H9 (cell line): ENCODE measurements around the gene PSPC1. TPM values are rescaled to one million over a fixed set of nuclear protein-coding genes. Genes with fewer than 3 reads are reported as not detected.

Experiments used
- DNase-seq: peaks from one replicate; pipeline ENCODE4 v3.0.0-alpha.2; 2017
- H2AFZ ChIP-seq: one replicate; pipeline ENCODE4 v1.6.1; 2013; ENCODE audit warnings: mild to moderate bottlenecking, low read length, control low read depth, moderate library complexity
- H2AK5ac ChIP-seq: 2 replicates; pipeline ENCODE4 v1.6.1; 2013; ENCODE audit warnings: low read length, control low read depth, mixed read lengths; ENCODE audit not compliant: insufficient read length
- H2BK120ac ChIP-seq: one replicate; pipeline ENCODE4 v1.6.1; 2013; ENCODE audit warnings: low read depth, mild to moderate bottlenecking, low read length, control low read depth, inconsistent platforms; ENCODE audit not compliant: poor library complexity, severe bottlenecking
- H2BK12ac ChIP-seq: 2 replicates; pipeline ENCODE4 v1.6.1; 2013; ENCODE audit warnings: low read length, control low read depth, mixed read lengths, low read depth; ENCODE audit not compliant: insufficient read length
- H2BK15ac ChIP-seq: 2 replicates; pipeline ENCODE4 v1.6.1; 2013; ENCODE audit warnings: low read depth, low read length, control low read depth
- H2BK20ac ChIP-seq: one replicate; pipeline ENCODE4 v1.6.1; 2013; ENCODE audit warnings: low read depth, mild to moderate bottlenecking, low read length, control low read depth, inconsistent platforms; ENCODE audit not compliant: poor library complexity, severe bottlenecking
- H2BK5ac ChIP-seq: 2 replicates; pipeline ENCODE4 v1.6.1; 2013; ENCODE audit warnings: low read length, control low read depth, mixed read lengths; ENCODE audit not compliant: insufficient read length
- H3K14ac ChIP-seq: 2 replicates; pipeline ENCODE4 v1.6.1; 2013; ENCODE audit warnings: low read length, control low read depth; ENCODE audit not compliant: insufficient read depth
- H3K18ac ChIP-seq: 2 replicates; pipeline ENCODE4 v1.6.1; 2013; ENCODE audit warnings: low read depth, mild to moderate bottlenecking, mixed read lengths, low read length, control low read depth; ENCODE audit not compliant: insufficient read length
- H3K23ac ChIP-seq: 2 replicates; pipeline ENCODE4 v1.6.1; 2013; ENCODE audit warnings: low read length, control low read depth, mixed read lengths, low read depth; ENCODE audit not compliant: insufficient read length
- H3K23me2 ChIP-seq: 2 replicates; pipeline ENCODE4 v1.6.1; 2013; ENCODE audit warnings: low read depth, mild to moderate bottlenecking, mixed read lengths, low read length, control low read depth; ENCODE audit not compliant: insufficient read length, poor library complexity, severe bottlenecking
- H3K27ac ChIP-seq: 2 replicates; pipeline ENCODE4 v1.5.1; 2013; ENCODE audit warnings: low read length, control low read depth, mixed read lengths, low read depth; ENCODE audit not compliant: insufficient read length
- H3K27me3 ChIP-seq: 2 replicates; pipeline ENCODE4 v1.6.1; 2013; ENCODE audit warnings: low read length, control low read depth, inconsistent platforms; ENCODE audit not compliant: insufficient read depth
- H3K4ac ChIP-seq: 2 replicates; pipeline ENCODE4 v1.6.1; 2013; ENCODE audit warnings: low read depth, mild to moderate bottlenecking, control low read depth, inconsistent platforms, low read length, moderate library complexity
- H3K4me1 ChIP-seq: 2 replicates; pipeline ENCODE4 v1.6.1; 2013; ENCODE audit warnings: low read length, control low read depth, inconsistent platforms; ENCODE audit not compliant: insufficient read depth
- H3K4me2 ChIP-seq: 2 replicates; pipeline ENCODE4 v1.6.1; 2013; ENCODE audit warnings: low read length, control low read depth, mixed read lengths; ENCODE audit not compliant: insufficient read length, insufficient read depth
- H3K56ac ChIP-seq: 2 replicates; pipeline ENCODE4 v1.6.1; 2013; ENCODE audit warnings: low read depth, mild to moderate bottlenecking, mixed read lengths, low read length, control low read depth; ENCODE audit not compliant: insufficient read length
- H3K79me1 ChIP-seq: 2 replicates; pipeline ENCODE4 v1.6.1; 2013; ENCODE audit warnings: low read depth, mild to moderate bottlenecking, moderate library complexity, low read length, control low read depth, inconsistent platforms; ENCODE audit not compliant: insufficient read depth, poor library complexity, severe bottlenecking
- H3K79me2 ChIP-seq: 2 replicates; pipeline ENCODE4 v1.6.1; 2013; ENCODE audit warnings: low read length, control low read depth, inconsistent platforms; ENCODE audit not compliant: insufficient read depth
- H3K9ac ChIP-seq: 2 replicates; pipeline ENCODE4 v1.6.1; 2013; ENCODE audit warnings: low read length, control low read depth, mixed read lengths; ENCODE audit not compliant: insufficient read length; ENCODE audit errors: extremely low read depth
- H3K9me3 ChIP-seq: one replicate; pipeline ENCODE4 v1.6.1; 2013; ENCODE audit warnings: low read depth, low read length, inconsistent platforms; ENCODE audit not compliant: control insufficient read depth
- H3T11ph ChIP-seq: one replicate; pipeline ENCODE4 v1.6.1; 2013; ENCODE audit warnings: mild to moderate bottlenecking, low read length, control low read depth, inconsistent platforms
- H4K20me1 ChIP-seq: one replicate; pipeline ENCODE4 v1.6.1; 2013; ENCODE audit not compliant: control insufficient read depth, insufficient read length, insufficient read depth
- H4K5ac ChIP-seq: 2 replicates; pipeline ENCODE4 v1.6.1; 2013; ENCODE audit warnings: low read depth, mild to moderate bottlenecking, mixed read lengths, low read length, control low read depth; ENCODE audit not compliant: insufficient read length
- H4K8ac ChIP-seq: replicated peaks from 2 replicates; pipeline ENCODE4 v1.6.1; 2013; ENCODE audit warnings: low read length, control low read depth, mixed read lengths, low read depth; ENCODE audit not compliant: insufficient read length
- H4K91ac ChIP-seq: 2 replicates; pipeline ENCODE4 v1.6.1; 2013; ENCODE audit warnings: low read depth, mild to moderate bottlenecking, moderate library complexity, mixed read lengths, low read length, control low read depth; ENCODE audit not compliant: insufficient read length
- H3K27ac Mint-ChIP-seq, 3 experiments: 2 replicates in 2 of 3; 3 replicates in 1 of 3; pipeline ENCODE4 v1.8.0; 2020 to 2021; ENCODE audit warnings: mixed read lengths in 3 of 3, mild to moderate bottlenecking in 1 of 3, moderate library complexity in 1 of 3
- H3K27me3 Mint-ChIP-seq: 2 replicates; pipeline ENCODE4 v1.8.0; 2021; ENCODE audit warnings: low read depth, mild to moderate bottlenecking, moderate library complexity, mixed read lengths
- H3K36me3 Mint-ChIP-seq, 3 experiments: 2 replicates in 2 of 3; 3 replicates in 1 of 3; pipeline ENCODE4 v1.8.0; 2020 to 2021; ENCODE audit warnings: low read depth in 3 of 3, mixed read lengths in 3 of 3; ENCODE audit not compliant: insufficient read depth in 1 of 3
- H3K4me1 Mint-ChIP-seq, 2 experiments: 2 replicates each; pipeline ENCODE4 v1.8.0; 2020; ENCODE audit warnings: mixed read lengths in 2 of 2
- H3K4me3 Mint-ChIP-seq, 2 experiments: 2 replicates in 1 of 2; 3 replicates in 1 of 2; pipeline ENCODE4 v1.8.0; 2020 to 2021; ENCODE audit warnings: mild to moderate bottlenecking in 2 of 2, mixed read lengths in 2 of 2, moderate library complexity in 1 of 2
- H3K9me3 Mint-ChIP-seq, 2 experiments: 2 replicates in 1 of 2; 3 replicates in 1 of 2; pipeline ENCODE4 v1.8.0; 2020; ENCODE audit warnings: mild to moderate bottlenecking in 2 of 2, mixed read lengths in 2 of 2, moderate library complexity in 1 of 2
- WGBS: extraction: QIAGEN DNeasy Blood & Tissue Kit; methylation state at CpG from one replicate; pipeline ENCODE4 v1.1.7; 2013; ENCODE audit warnings: missing lambda C conversion rate, low lambda C conversion rate, mixed read lengths; ENCODE audit not compliant: insufficient read length; ENCODE audit errors: extremely low coverage; 5-methylcytosine and 5-hydroxymethylcytosine counted together
- total RNA-seq: library from RNA; stranded (reverse); gene quantifications from 2 replicates; pipeline ENCODE4 v1.2.1, GENCODE V29; 2021
- TF ChIP-seq, protein P1 (sequence below): fragments of 200-600 bp; sonication (generic); conservative IDR thresholded peaks from 3 replicates; pipeline ENCODE4 v1.8.0; 2021; ENCODE audit warnings: antibody characterized with exemption, mild to moderate bottlenecking

The PSPC1 gene
- total RNA-seq, 1 experiment from 2014 or later, result 134 TPM

DNA sequence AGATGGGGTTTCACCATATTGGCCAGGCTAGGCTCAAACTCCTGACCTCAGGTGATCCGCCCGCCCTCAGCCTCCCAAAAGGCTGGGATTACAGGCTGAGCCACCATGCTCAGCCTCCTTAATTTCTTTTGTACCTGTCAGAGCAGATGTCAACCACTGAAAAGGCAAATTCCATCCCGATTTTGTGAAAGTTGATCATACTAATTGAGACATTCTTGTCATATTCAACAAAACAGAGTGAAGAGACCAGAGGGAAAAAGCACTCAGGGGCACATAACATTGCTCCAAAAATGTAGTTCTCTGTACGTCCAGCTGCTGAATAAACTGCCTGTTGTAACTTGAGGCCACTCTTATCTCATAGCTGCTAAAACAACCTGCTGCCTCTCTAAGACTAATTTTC, 27.4 kb upstream of the PSPC1 start:
- no peak overlapping the region for H3K4me3 Mint-ChIP-seq
- no CpG with 5 or more reads among the region's 4 CpGs for WGBS
- H3K9me3 Mint-ChIP-seq, result peaks cover 2 to 3% of the 10 kb centered on the region in 2 experiments; a peak in 2 of 5 replicates

More for the DNA sequence above, 27.4 kb upstream of the PSPC1 start:
- Histone ChIP-seq H3T11ph (no peak overlapping the region), H3K18ac (no peak overlapping the region), H3K56ac (no peak overlapping the region), H2BK120ac (no peak overlapping the region), H3K9ac (no peak overlapping the region), H2BK20ac (no peak overlapping the region), H2BK5ac (no peak overlapping the region), H3K4me1 (no peaks in the 10 kb centered on the region), H3K27ac (no peak overlapping the region), H3K23ac (no peak overlapping the region), H2AK5ac (no peak overlapping the region), H3K4me2 (no peak overlapping the region), H3K27me3 (no peaks in the 10 kb centered on the region), H4K5ac (no peak overlapping the region), H3K9me3 (no peaks in the 10 kb centered on the region), H2BK12ac (no peak overlapping the region), H3K14ac (no peak overlapping the region), H2BK15ac (no peak overlapping the region), H4K20me1 (no peaks in the 10 kb centered on the region), H4K91ac (no peak overlapping the region), H3K79me1 (no peaks in the 10 kb centered on the region), H3K4ac (no peak overlapping the region), H4K8ac (no peak overlapping the region), H3K79me2 (no peaks in the 10 kb centered on the region), H2AFZ (no peak overlapping the region), H3K23me2 (no peaks in the 10 kb centered on the region)
- H3K36me3 Mint-ChIP-seq, result peaks cover 1 to 4% (median 4%) of the 10 kb centered on the region in 3 experiments; a peak in 5 of 7 replicates
- TF ChIP-seq, protein P1, sequence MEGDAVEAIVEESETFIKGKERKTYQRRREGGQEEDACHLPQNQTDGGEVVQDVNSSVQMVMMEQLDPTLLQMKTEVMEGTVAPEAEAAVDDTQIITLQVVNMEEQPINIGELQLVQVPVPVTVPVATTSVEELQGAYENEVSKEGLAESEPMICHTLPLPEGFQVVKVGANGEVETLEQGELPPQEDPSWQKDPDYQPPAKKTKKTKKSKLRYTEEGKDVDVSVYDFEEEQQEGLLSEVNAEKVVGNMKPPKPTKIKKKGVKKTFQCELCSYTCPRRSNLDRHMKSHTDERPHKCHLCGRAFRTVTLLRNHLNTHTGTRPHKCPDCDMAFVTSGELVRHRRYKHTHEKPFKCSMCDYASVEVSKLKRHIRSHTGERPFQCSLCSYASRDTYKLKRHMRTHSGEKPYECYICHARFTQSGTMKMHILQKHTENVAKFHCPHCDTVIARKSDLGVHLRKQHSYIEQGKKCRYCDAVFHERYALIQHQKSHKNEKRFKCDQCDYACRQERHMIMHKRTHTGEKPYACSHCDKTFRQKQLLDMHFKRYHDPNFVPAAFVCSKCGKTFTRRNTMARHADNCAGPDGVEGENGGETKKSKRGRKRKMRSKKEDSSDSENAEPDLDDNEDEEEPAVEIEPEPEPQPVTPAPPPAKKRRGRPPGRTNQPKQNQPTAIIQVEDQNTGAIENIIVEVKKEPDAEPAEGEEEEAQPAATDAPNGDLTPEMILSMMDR, result no peak
- no peak overlapping the region for H3K27ac Mint-ChIP-seq
- DNase-seq, result no peak
- no peaks in the 10 kb centered on the region for H3K4me1 Mint-ChIP-seq
- no peaks in the 10 kb centered on the region for H3K27me3 Mint-ChIP-seq
